Neural crest cell (in vitro differentiated cells): Measurements from ENCODE around the gene EHD4. TPM values are rescaled to one million over a fixed set of nuclear protein-coding genes. Genes with fewer than 3 reads are reported as not detected.
A peak's percentile ranks its signal among the peaks of the same experiment; 100 is the strongest.

Experiments
- DNase-seq: peaks from one replicate; pipeline ENCODE4 v3.0.0; 2021; ENCODE audit warnings: low read depth, mixed read lengths, low spot score
- H3K27ac Mint-ChIP-seq: one replicate; pipeline ENCODE4 v1.8.0; 2021; ENCODE audit warnings: mild to moderate bottlenecking, mixed read lengths; ENCODE audit not compliant: unreplicated experiment
- H3K27me3 Mint-ChIP-seq: 2 replicates; pipeline ENCODE4 v1.8.0; 2021; ENCODE audit warnings: low read depth, mild to moderate bottlenecking, mixed read lengths
- H3K36me3 Mint-ChIP-seq: 2 replicates; pipeline ENCODE4 v1.8.0; 2021; ENCODE audit warnings: low read depth, mild to moderate bottlenecking, mixed read lengths
- H3K4me1 Mint-ChIP-seq: 2 replicates; pipeline ENCODE4 v1.8.0; 2021; ENCODE audit warnings: mixed read lengths
- H3K4me3 Mint-ChIP-seq: one replicate; pipeline ENCODE4 v1.8.0; 2021; ENCODE audit warnings: mild to moderate bottlenecking, mixed read lengths
- H3K9me3 Mint-ChIP-seq: 2 replicates; pipeline ENCODE4 v1.8.0; 2021; ENCODE audit warnings: mixed read lengths
- CTCF ChIP-seq: fragments of 200-600 bp; sonication (generic); conservative IDR thresholded peaks from 2 replicates; pipeline ENCODE4 v1.5.0; 2021; ENCODE audit warnings: antibody characterized with exemption, mild to moderate bottlenecking
- total RNA-seq: library from RNA; stranded (reverse); gene quantifications from 2 replicates; pipeline ENCODE4 v1.2.1, GENCODE V29; 2021

Gene EHD4
- total RNA-seq, 1 donor from 2014 or later = 8.3 TPM

DNA sequence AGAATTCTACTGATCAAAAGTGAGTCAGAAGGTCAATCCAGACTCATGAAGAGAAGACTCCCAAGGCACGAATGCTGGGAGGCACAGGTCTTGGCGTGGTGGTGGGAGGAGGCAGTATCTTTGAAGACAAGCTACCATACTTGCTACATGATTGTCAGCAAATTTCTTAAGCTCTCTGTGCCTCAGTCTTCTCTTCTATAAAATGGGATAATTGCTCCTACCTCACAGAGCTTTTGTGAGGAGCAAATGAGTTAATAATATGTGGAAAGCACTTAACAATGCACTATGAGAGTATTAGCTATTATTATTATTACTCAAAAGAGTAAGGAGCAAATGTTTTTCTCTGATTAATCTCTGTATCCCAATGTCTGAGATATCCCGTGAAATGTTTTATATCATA lies 36.2 kb downstream of the EHD4 start:
- peaks cover 3% of the 10 kb centered on the region for H3K4me1 Mint-ChIP-seq
- H3K27me3 Mint-ChIP-seq = no peaks in the 10 kb centered on the region
- no peak overlapping the region for H3K27ac Mint-ChIP-seq
- peaks cover 7% of the 10 kb centered on the region for H3K36me3 Mint-ChIP-seq
- TF ChIP-seq CTCF = no peak
- no peaks in the 10 kb centered on the region for H3K9me3 Mint-ChIP-seq
- H3K4me3 Mint-ChIP-seq = no peak overlapping the region
- DNase-seq = no peak

GRCh38 chr15:41935566-41936020 lies 36.8 kb downstream of the EHD4 start:
- DNase-seq = no peak
- Mint-ChIP-seq H3K4me1 (peaks cover 3% of the 10 kb centered on the region), H3K4me3 (no peak overlapping the region), H3K27me3 (no peaks in the 10 kb centered on the region), H3K9me3 (no peaks in the 10 kb centered on the region), H3K36me3 (peaks cover 6% of the 10 kb centered on the region), H3K27ac (no peak overlapping the region)
- no peak for TF ChIP-seq CTCF

DNA sequence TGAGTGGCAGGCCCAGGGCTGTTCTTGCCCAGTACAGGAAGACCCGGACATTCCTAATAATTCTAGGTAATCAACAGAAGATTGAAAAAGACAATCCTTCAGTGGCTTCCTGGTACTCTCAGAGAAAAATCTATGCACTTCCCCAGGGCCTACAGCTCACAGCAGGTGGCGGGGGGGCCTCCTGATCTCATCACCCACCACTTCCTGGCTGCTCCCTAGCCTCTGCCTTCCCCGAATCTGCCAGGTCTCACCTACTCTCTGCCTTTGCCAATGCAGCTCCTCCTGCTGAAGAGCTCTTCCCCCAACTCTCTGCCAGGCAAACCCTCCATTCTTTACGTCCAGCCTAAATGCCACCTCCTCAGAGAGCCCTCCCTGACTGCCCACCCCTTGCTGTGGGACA lies 37.5 kb downstream of the EHD4 start:
- Mint-ChIP-seq H3K9me3 (no peaks in the 10 kb centered on the region), H3K4me1 (peaks cover 10% of the 10 kb centered on the region), H3K27ac (peak overlapping the region; percentile 87), H3K27me3 (no peaks in the 10 kb centered on the region), H3K4me3 (no peak overlapping the region), H3K36me3 (peaks cover 2% of the 10 kb centered on the region)
- no peak for DNase-seq
- no peak for TF ChIP-seq CTCF

DNA sequence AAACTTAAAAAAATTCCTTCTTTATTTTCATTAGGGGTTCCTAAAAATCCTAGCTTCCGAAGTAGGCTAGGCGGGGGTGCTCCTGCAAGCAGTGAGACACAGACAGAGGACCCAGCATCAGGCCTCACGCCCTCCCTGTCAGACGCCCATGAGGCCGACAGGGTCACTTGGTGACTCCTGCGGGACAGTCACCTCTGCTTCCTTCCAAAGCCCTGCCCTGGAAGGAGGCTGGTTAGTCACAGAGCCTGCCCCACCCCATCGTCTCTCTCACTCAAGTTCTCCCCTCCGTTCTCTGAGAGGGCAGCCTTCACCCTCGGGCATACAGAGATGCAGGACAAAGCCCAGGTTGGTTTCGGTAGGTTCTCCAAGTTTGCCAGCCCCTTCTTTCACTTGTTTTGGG lies 38.6 kb downstream of the EHD4 start:
- Mint-ChIP-seq H3K27me3 (no peaks in the 10 kb centered on the region), H3K27ac (no peak overlapping the region), H3K4me3 (no peak overlapping the region), H3K4me1 (peaks cover 12% of the 10 kb centered on the region), H3K36me3 (peaks cover 2% of the 10 kb centered on the region), H3K9me3 (no peaks in the 10 kb centered on the region)
- DNase-seq = no peak
- TF ChIP-seq CTCF = no peak

GRCh38 chr15:41933326-41933725 lies 39.0 kb downstream of the EHD4 start:
- H3K9me3 Mint-ChIP-seq = no peaks in the 10 kb centered on the region
- DNase-seq = no peak
- H3K4me3 Mint-ChIP-seq = no peak overlapping the region
- H3K27me3 Mint-ChIP-seq = no peaks in the 10 kb centered on the region
- H3K27ac Mint-ChIP-seq = no peak overlapping the region
- H3K36me3 Mint-ChIP-seq = peaks cover 2% of the 10 kb centered on the region
- TF ChIP-seq CTCF = no peak
- peaks cover 12% of the 10 kb centered on the region for H3K4me1 Mint-ChIP-seq
